BLaER1 (cell line): Measurements from ENCODE around the gene ZEB2.

ENCODE experiments used
- H3K27ac ChIP-seq: shearing (Covaris generic); formaldehyde crosslinking; 2 replicates; pipeline ENCODE4 v1.8.1; 2022
- H3K27me3 ChIP-seq: shearing (Covaris generic); formaldehyde crosslinking; 2 replicates; pipeline ENCODE4 v1.8.1; 2022
- H3K36me3 ChIP-seq: shearing (Covaris generic); formaldehyde crosslinking; 2 replicates; pipeline ENCODE4 v1.8.1; 2022
- H3K4me1 ChIP-seq: shearing (Covaris generic); formaldehyde crosslinking; 2 replicates; pipeline ENCODE4 v1.8.1; 2022
- H3K4me2 ChIP-seq: shearing (Covaris generic); formaldehyde crosslinking; 2 replicates; pipeline ENCODE4 v1.8.1; 2022
- H3K4me3 ChIP-seq: shearing (Covaris generic); formaldehyde crosslinking; 2 replicates; pipeline ENCODE4 v1.8.1; 2022
- H3K9ac ChIP-seq: shearing (Covaris generic); formaldehyde crosslinking; 2 replicates; pipeline ENCODE4 v1.8.1; 2022
- H3K9me3 ChIP-seq: shearing (Covaris generic); formaldehyde crosslinking; 2 replicates; pipeline ENCODE4 v1.8.1; 2022
- H4K20me1 ChIP-seq: shearing (Covaris generic); formaldehyde crosslinking; 2 replicates; pipeline ENCODE4 v1.8.1; 2022
- Cebpa-rat ChIP-seq: shearing (Covaris generic); IDR thresholded peaks from 2 replicates; pipeline ENCODE4 v1.8.1; 2022

Gene ZEB2

DNA sequence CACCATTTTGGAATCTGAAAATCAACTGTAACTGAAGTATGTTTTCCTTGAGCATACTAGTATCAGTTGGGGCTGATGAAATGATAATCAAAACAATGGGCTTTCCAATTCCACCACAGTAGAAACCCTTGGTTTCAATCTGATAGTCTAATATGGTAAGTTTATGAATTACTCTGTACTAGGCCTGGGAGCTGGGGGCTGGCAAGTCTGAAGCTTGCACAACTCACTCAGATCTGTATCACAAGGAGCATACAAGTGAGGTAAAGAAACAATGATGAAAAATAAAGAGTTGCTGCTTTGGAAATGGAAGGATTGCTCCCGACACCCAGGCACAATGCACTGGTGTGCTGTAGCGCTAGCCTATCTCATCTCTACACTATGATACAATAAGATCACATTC is 19.4 kb downstream of the ZEB2 start:
- Histone ChIP-seq H3K9me3 (no peaks in the 10 kb centered on the region), H3K36me3 (peaks cover 93% of the 10 kb centered on the region), H3K4me3 (no peak overlapping the region), H4K20me1 (peaks cover 97% of the 10 kb centered on the region), H3K27ac (no peak overlapping the region), H3K9ac (no peak overlapping the region), H3K4me1 (peaks cover 74% of the 10 kb centered on the region), H3K27me3 (no peaks in the 10 kb centered on the region), H3K4me2 (no peak overlapping the region)
- TF ChIP-seq Cebpa-rat = no peak

DNA sequence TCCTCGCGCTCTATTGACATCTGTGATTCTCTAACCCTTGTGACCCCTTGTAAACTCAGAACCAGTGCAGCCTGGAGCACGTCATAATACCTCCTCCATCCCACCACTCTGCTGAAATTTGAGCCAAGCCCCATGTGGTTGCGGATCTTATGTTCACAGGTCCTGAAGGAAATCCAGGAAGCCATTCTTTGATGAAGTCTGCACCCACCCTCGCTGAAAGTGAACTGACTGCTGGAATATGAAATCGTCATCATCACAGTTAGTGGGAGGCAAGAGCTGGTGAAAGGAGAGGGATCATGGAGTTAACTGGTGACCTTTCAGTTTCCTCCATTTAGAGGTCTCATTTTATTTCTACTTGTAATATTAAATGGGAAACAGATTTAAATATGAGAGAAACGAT is 21.6 kb downstream of the ZEB2 start:
- no peak overlapping the region for H3K4me2 ChIP-seq
- peaks cover 97% of the 10 kb centered on the region for H4K20me1 ChIP-seq
- no peak overlapping the region for H3K9ac ChIP-seq
- no peaks in the 10 kb centered on the region for H3K9me3 ChIP-seq
- H3K36me3 ChIP-seq = peaks cover 89% of the 10 kb centered on the region
- no peak overlapping the region for H3K4me3 ChIP-seq
- H3K27ac ChIP-seq = no peak overlapping the region
- TF ChIP-seq Cebpa-rat = no peak
- H3K4me1 ChIP-seq = peaks cover 71% of the 10 kb centered on the region
- no peaks in the 10 kb centered on the region for H3K27me3 ChIP-seq

DNA sequence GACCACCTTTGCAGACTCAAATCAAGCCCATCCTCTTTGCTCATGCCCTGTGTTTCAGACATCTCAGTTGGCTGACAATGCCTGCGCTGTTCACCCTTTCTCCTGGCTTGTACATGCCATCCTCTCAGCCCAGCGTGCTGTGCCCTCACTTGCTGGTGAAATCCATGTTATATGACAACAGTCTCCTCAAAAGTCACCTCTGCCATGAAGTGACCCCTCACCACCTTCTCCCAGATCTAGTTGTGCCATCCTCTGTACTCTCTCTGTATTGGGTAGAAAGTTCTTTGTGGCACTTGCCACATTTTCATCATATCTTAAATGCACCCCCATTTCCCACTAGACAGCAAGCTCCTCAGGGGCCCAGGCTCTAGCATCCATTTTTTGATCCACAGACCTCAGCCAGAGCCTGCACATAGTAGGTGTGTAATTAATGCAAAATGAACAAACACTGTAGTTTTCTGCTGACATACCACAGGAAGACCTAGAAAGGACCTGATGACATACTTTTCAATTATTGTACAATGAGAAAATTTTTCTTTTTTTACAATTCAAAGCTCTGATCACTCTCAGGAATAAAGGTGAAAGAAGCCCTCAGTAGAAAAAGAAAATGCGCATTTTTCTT is 22.8 kb downstream of the ZEB2 start:
- H3K9ac ChIP-seq = no peak overlapping the region
- H3K27ac ChIP-seq = no peak overlapping the region
- H3K9me3 ChIP-seq = no peaks in the 10 kb centered on the region
- no peak overlapping the region for H3K4me3 ChIP-seq
- no peak for TF ChIP-seq Cebpa-rat
- no peaks in the 10 kb centered on the region for H3K27me3 ChIP-seq
- H3K4me1 ChIP-seq = peaks cover 73% of the 10 kb centered on the region
- peaks cover 97% of the 10 kb centered on the region for H4K20me1 ChIP-seq
- peaks cover 89% of the 10 kb centered on the region for H3K36me3 ChIP-seq
- H3K4me2 ChIP-seq = 0 out of 2 replicates have a peak overlapping the region, but pooled peaks have one; percentile 3

- H3K9ac ChIP-seq = no peak overlapping the region
- no peak overlapping the region for H3K4me3 ChIP-seq
- peaks cover 97% of the 10 kb centered on the region for H4K20me1 ChIP-seq
- no peaks in the 10 kb centered on the region for H3K9me3 ChIP-seq
- H3K27me3 ChIP-seq = no peaks in the 10 kb centered on the region
- H3K4me1 ChIP-seq = peaks cover 77% of the 10 kb centered on the region
- no peak for TF ChIP-seq Cebpa-rat
- H3K36me3 ChIP-seq = peaks cover 89% of the 10 kb centered on the region
- no peak overlapping the region for H3K27ac ChIP-seq
- peak overlapping the region; percentile 13; the same call in 1 of the 2 replicates for H3K4me2 ChIP-seq
Measured at GRCh38 chr2:144496092-144496976, 23.6 kb downstream of the ZEB2 start.

- no peak for TF ChIP-seq Cebpa-rat
- no peak overlapping the region for H3K9ac ChIP-seq
- peaks cover 97% of the 10 kb centered on the region for H4K20me1 ChIP-seq
Measured at GRCh38 chr2:144495227-144496091, 24.5 kb downstream of the ZEB2 start.

GRCh38 chr2:144493027-144493809 is 26.7 kb downstream of the ZEB2 start:
- H3K4me2 ChIP-seq = 0 out of 2 replicates have a peak overlapping the region, but pooled peaks have one; percentile 7
- H3K36me3 ChIP-seq = peaks cover 91% of the 10 kb centered on the region
- H3K27me3 ChIP-seq = no peaks in the 10 kb centered on the region
- H3K9ac ChIP-seq = no peak overlapping the region
- peaks cover 97% of the 10 kb centered on the region for H4K20me1 ChIP-seq
- H3K4me3 ChIP-seq = no peak overlapping the region
- H3K9me3 ChIP-seq = no peaks in the 10 kb centered on the region
- peaks cover 80% of the 10 kb centered on the region for H3K4me1 ChIP-seq
- no peak overlapping the region for H3K27ac ChIP-seq
- no peak for TF ChIP-seq Cebpa-rat

More at GRCh38 chr2:144495227-144496091, 24.5 kb downstream of the ZEB2 start:
- H3K4me2 ChIP-seq = peak overlapping the region; percentile 13; the same call in 1 of the 2 replicates
- peaks cover 79% of the 10 kb centered on the region for H3K4me1 ChIP-seq
- H3K9me3 ChIP-seq = no peaks in the 10 kb centered on the region
- no peaks in the 10 kb centered on the region for H3K27me3 ChIP-seq
- H3K36me3 ChIP-seq = peaks cover 89% of the 10 kb centered on the region
- H3K27ac ChIP-seq = no peak overlapping the region
- H3K4me3 ChIP-seq = no peak overlapping the region

DNA sequence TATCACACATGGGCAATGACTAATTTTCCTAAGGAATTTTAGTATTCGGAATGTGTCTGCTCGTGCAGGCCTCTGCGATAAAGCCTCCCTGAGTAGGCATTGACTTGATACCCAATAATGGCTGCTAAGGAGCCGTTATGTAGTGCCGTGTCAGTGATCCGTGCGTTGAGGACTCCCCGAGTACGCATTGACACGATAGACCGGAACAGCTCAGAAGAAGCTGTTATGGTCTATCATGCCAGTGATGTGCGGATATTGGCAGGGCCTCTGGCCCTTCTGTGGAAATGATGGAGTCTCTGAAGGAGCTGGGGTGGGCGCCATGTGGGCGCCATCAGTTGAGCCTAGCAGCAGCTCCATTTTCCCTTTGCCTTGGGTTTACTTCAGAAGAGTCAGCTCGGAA is 29.1 kb downstream of the ZEB2 start:
- no peak for TF ChIP-seq Cebpa-rat
- H3K27me3 ChIP-seq = no peaks in the 10 kb centered on the region
- no peak overlapping the region for H3K27ac ChIP-seq
- peaks cover 100% of the 10 kb centered on the region for H4K20me1 ChIP-seq
- H3K4me2 ChIP-seq = peak overlapping the region; percentile 2; the same call in 1 of the 2 replicates
- no peaks in the 10 kb centered on the region for H3K9me3 ChIP-seq
- peaks cover 73% of the 10 kb centered on the region for H3K4me1 ChIP-seq
- no peak overlapping the region for H3K9ac ChIP-seq
- H3K4me3 ChIP-seq = no peak overlapping the region
- H3K36me3 ChIP-seq = peaks cover 88% of the 10 kb centered on the region

- Histone ChIP-seq H3K4me3 (no peak overlapping the region), H4K20me1 (peaks cover 100% of the 10 kb centered on the region), H3K9ac (no peak overlapping the region), H3K4me1 (peaks cover 73% of the 10 kb centered on the region), H3K9me3 (no peaks in the 10 kb centered on the region), H3K36me3 (peaks cover 86% of the 10 kb centered on the region), H3K27ac (no peak overlapping the region), H3K4me2 (no peak overlapping the region), H3K27me3 (no peaks in the 10 kb centered on the region)
- TF ChIP-seq Cebpa-rat = no peak
Measured at GRCh38 chr2:144490017-144490416, 29.9 kb downstream of the ZEB2 start.

GRCh38 chr2:144489315-144489916 is 30.5 kb downstream of the ZEB2 start:
- Histone ChIP-seq H3K4me1 (peaks cover 73% of the 10 kb centered on the region), H3K27ac (no peak overlapping the region), H3K9me3 (no peaks in the 10 kb centered on the region), H4K20me1 (peaks cover 100% of the 10 kb centered on the region), H3K4me2 (no peak overlapping the region), H3K27me3 (no peaks in the 10 kb centered on the region), H3K4me3 (no peak overlapping the region), H3K9ac (no peak overlapping the region), H3K36me3 (peaks cover 86% of the 10 kb centered on the region)
- TF ChIP-seq Cebpa-rat = no peak
